Measurements from ENCODE around the gene PECR.

DNA sequence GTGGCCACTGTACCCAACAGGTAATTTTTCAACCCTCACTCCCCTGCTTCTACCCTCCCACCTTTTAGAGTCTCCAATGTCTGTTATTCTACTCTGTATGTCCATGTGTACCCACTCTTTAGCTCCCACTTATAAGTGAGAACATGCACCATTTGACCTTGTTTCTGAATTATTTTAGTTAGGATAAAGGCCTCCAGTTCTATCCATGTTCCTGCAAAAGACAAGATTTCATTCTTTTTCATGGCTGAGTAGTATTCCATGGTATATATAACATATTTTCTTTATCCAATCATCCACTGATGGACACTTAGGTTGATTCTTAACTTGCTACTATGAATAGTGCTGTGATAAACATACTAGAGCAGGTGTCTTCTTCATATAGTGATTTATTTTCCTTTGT, 9.1 kb downstream of the PECR start:
- TF ChIP-seq POLR2AphosphoS5 (IDR thresholded peaks at IDR 0.05; ENCODE audit: low read depth, low read length) (no peak), POLR2A (IDR thresholded peaks at IDR 0.05; ENCODE audit: low read depth, low read length) (no peak), TAF1 (IDR thresholded peaks at IDR 0.05; ENCODE audit: low read depth, low read length) (no peak)
